ENCODE results near the gene C10orf62. TPM values are rescaled to one million over a fixed set of nuclear protein-coding genes. Genes with fewer than 3 reads are reported as not detected.

C10orf62 gene
- total RNA-seq, 1 donor: 0.36 TPM

DNA sequence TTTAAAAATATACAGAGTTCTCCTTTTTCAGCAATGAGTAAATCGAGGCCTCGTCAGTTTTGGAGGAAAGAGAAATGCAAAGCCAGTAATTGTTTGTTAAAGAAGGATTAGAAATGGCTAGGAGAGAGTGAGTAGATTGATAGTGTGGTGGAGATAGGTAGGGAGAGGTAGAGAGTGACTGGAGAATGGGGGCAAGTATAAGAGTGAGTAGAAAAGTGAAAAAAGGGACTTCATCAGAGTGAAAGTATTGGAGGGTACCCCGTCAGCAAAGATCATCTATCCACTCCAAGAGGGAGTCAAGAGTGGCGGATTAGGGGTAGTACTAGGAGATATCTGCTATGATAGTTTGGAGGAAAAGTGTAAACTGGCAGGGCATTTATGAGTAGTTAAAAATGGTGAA, 26.2 kb upstream of the C10orf62 start:
- no peak for TF ChIP-seq CTCF (IDR thresholded peaks at IDR 0.05; ENCODE audit: extremely low read depth, low read depth, low read length)
- no peak overlapping the region for H3K4me3 ChIP-seq (ENCODE audit: insufficient read depth, low read length)
- H3K4me2 ChIP-seq (ENCODE audit: insufficient read depth, low read length): no peak overlapping the region
- peaks cover 13% of the 10 kb centered on the region for H3K79me2 ChIP-seq (ENCODE audit: insufficient read depth, low read length)
- no peak overlapping the region for H3K27ac ChIP-seq (ENCODE audit: low read depth, low read length)
- no peak for DNase-seq (ENCODE audit: insufficient read length, low spot score, missing footprints)
- no peaks in the 10 kb centered on the region for H4K20me1 ChIP-seq (ENCODE audit: insufficient read depth, low read length)
- peaks cover 3% of the 10 kb centered on the region for H3K4me1 ChIP-seq (ENCODE audit: insufficient read depth, low read length)
- H2AFZ ChIP-seq (ENCODE audit: low read length): no peak overlapping the region
- no peaks in the 10 kb centered on the region for H3K36me3 ChIP-seq (ENCODE audit: insufficient read depth, low read length)
- H3K27me3 ChIP-seq (ENCODE audit: insufficient read depth, low read length): no peaks in the 10 kb centered on the region
- H3K9me3 ChIP-seq (ENCODE audit: low read depth, low read length): no peaks in the 10 kb centered on the region

DNA sequence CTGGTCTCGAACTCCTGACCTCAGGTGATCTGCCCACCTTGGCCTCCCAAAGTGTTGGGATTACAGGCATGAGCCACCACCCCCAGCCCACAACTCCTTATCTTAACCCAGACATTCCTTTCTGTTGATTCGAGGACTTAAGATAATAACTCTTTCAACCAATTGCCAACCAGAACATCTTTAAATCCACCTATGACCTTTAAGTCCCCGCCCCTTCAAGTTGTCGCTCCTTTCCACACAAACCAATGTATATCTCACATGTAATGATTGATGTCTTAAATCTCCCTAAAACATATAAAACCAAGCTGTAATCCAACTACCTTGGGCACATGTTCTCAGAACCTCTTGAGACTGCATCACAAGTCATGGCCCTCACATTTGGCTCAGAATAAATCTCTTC, 24.7 kb upstream of the C10orf62 start:
- Histone ChIP-seq H3K36me3 (ENCODE audit: insufficient read depth, low read length) (peaks cover 9% of the 10 kb centered on the region), H3K27ac (ENCODE audit: low read depth, low read length) (no peak overlapping the region), H3K4me3 (ENCODE audit: insufficient read depth, low read length) (no peak overlapping the region), H3K27me3 (ENCODE audit: insufficient read depth, low read length) (no peaks in the 10 kb centered on the region), H4K20me1 (ENCODE audit: insufficient read depth, low read length) (no peaks in the 10 kb centered on the region), H3K4me2 (ENCODE audit: insufficient read depth, low read length) (no peak overlapping the region), H3K4me1 (ENCODE audit: insufficient read depth, low read length) (peaks cover 3% of the 10 kb centered on the region), H3K79me2 (ENCODE audit: insufficient read depth, low read length) (peaks cover 8% of the 10 kb centered on the region), H3K9me3 (ENCODE audit: low read depth, low read length) (no peaks in the 10 kb centered on the region), H2AFZ (ENCODE audit: low read length) (no peak overlapping the region)
- no peak for DNase-seq (ENCODE audit: insufficient read length, low spot score, missing footprints)
- TF ChIP-seq CTCF (IDR thresholded peaks at IDR 0.05; ENCODE audit: extremely low read depth, low read depth, low read length): no peak

DNA sequence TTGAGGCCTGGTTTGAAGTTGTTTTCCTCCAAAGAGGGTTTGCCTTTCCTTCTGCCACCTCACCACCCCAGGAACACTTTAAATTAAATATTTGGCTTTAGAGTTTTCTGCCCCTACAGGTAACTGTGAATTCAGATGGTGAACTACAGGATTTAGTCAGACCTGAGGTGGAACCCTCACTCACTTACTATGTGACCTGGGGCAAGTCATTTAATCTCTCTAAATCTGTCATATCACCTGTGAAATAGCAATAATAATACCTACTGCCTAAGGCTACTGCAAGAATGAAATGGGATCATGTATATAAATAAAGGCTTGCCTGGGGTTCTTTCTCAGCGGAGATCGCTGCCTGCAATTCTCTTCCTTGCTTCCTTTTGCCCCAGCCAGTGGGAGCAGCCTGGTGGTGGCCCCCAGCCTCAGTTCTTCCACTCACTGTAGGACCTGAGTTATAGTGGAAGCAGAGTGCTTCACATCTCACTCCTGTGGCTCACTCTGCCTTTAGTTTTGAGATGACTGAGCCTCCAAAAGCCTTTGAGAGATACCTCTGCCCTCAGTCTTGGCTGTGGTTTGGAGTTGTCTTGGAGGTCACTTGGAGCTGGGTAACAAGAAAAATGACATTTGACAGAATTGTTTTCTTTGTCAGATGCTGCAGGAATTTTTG, 23.1 kb upstream of the C10orf62 start:
- H3K79me2 ChIP-seq (ENCODE audit: insufficient read depth, low read length): peaks cover 8% of the 10 kb centered on the region
- no peak for DNase-seq (ENCODE audit: insufficient read length, low spot score, missing footprints)
- peaks cover 12% of the 10 kb centered on the region for H3K36me3 ChIP-seq (ENCODE audit: insufficient read depth, low read length)
- H3K4me1 ChIP-seq (ENCODE audit: insufficient read depth, low read length): no peaks in the 10 kb centered on the region
- no peak overlapping the region for H3K4me2 ChIP-seq (ENCODE audit: insufficient read depth, low read length)
- no peak overlapping the region for H3K4me3 ChIP-seq (ENCODE audit: insufficient read depth, low read length)
- no peaks in the 10 kb centered on the region for H3K27me3 ChIP-seq (ENCODE audit: insufficient read depth, low read length)
- no peaks in the 10 kb centered on the region for H4K20me1 ChIP-seq (ENCODE audit: insufficient read depth, low read length)
- no peak overlapping the region for H3K27ac ChIP-seq (ENCODE audit: low read depth, low read length)
- H2AFZ ChIP-seq (ENCODE audit: low read length): no peak overlapping the region
- TF ChIP-seq CTCF (IDR thresholded peaks at IDR 0.05; ENCODE audit: extremely low read depth, low read depth, low read length): no peak
- H3K9me3 ChIP-seq (ENCODE audit: low read depth, low read length): no peaks in the 10 kb centered on the region

DNA sequence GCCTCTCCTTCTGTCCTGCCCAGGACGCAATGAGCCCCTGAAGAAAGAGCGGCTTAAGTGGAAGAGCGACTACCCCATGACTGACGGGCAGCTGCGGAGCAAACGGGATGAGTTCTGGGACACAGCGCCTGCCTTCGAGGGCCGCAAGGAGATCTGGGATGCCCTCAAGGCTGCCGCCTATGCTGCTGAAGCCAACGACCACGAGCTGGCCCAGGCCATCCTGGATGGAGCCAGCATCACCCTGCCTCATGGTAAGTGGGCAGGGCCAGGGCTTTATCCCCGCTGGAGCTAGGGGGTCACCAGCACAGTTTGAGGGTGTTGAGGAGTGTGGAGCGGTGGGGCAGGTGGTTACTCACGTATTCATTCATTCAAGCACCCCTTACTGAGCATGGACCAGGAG, 21.6 kb upstream of the C10orf62 start:
- no peak for TF ChIP-seq CTCF (IDR thresholded peaks at IDR 0.05; ENCODE audit: extremely low read depth, low read depth, low read length)
- H3K27ac ChIP-seq (ENCODE audit: low read depth, low read length): no peak overlapping the region
- H3K4me1 ChIP-seq (ENCODE audit: insufficient read depth, low read length): peaks cover 7% of the 10 kb centered on the region
- H2AFZ ChIP-seq (ENCODE audit: low read length): no peak overlapping the region
- no peaks in the 10 kb centered on the region for H4K20me1 ChIP-seq (ENCODE audit: insufficient read depth, low read length)
- H3K9me3 ChIP-seq (ENCODE audit: low read depth, low read length): no peaks in the 10 kb centered on the region
- peaks cover 6% of the 10 kb centered on the region for H3K79me2 ChIP-seq (ENCODE audit: insufficient read depth, low read length)
- no peak overlapping the region for H3K4me2 ChIP-seq (ENCODE audit: insufficient read depth, low read length)
- H3K36me3 ChIP-seq (ENCODE audit: insufficient read depth, low read length): peaks cover 12% of the 10 kb centered on the region
- no peak overlapping the region for H3K4me3 ChIP-seq (ENCODE audit: insufficient read depth, low read length)
- no peak for DNase-seq (ENCODE audit: insufficient read length, low spot score, missing footprints)
- no peaks in the 10 kb centered on the region for H3K27me3 ChIP-seq (ENCODE audit: insufficient read depth, low read length)
